GM15510 (cell line): ENCODE data around the gene BABAM2.

ENCODE experiments used
- POLR2A ChIP-seq: IDR thresholded peaks from 3 replicates; pipeline ENCODE4 v1.6.1; 2011; ENCODE audit warnings: borderline replicate concordance; ENCODE audit not compliant: insufficient read length; ENCODE audit errors: extremely low read depth

BABAM2 gene

DNA sequence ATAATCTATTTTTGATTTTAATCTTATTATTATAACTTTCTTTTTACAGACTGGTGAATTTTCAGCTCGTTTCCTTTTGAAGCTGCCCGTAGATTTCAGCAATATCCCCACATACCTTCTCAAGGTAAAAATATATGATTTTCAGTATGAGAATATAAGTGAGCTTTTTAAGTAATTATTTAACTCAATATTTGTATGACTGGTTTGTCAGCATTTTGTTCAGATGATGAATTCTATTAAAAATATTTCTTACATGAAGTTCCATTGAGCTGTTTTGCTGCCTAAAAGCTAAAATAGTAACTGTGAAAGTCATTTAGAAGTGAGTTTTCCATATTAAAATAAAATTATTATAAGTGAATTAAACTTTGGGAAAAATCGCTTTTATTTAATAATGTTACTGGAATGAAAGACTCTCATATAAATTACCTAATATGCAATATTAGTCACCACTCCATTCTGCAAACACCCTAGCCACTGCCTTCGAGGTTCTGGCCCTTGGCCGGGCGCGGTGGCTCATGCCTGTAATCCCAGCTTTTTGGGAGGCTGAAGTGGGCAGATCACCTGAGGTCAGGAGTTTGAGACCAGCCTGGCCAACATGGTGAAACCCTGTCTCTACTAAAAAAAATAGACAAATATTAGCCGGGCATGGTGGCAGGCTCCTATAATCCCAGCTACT, 155.3 kb downstream of the BABAM2 start:
- TF ChIP-seq POLR2A: no peak

DNA sequence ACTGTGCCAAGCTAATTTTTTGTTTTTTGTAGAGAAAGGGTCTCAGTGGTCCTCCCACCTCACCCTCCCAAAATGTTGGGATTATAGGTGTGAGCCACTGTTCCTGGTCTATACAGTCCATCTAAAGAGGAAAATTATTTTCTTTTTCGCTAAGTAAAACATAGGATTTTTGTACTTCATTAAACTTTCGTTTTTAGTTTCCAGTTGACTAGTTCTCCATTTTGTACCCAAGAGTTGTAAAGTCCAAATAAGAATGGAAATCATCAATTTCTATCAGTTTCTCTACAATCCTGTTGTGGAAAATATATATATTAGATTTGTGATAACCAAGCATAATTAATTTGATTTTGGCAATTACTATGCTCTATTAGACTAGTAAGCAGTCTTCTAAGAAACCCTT, 156.4 kb downstream of the BABAM2 start:
- no peak for TF ChIP-seq POLR2A

DNA sequence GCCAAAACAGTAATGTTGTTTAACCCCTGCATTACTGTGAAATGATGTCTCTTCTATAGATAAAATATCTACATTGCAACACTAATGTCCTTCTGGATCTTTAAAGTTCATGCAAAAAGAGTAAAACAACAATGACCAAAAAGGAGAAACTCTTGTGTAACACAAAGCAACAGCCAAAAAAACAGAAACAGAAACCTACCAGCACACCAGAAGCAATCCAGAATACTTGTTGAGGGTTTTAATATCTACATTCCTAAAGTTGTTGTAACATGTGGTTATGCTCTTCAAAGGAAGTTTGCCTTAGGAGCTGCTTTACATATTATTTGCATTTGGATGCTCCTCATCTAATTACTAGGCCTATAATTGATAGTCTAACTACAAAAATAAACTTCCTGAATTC, 157.2 kb downstream of the BABAM2 start:
- TF ChIP-seq POLR2A: no peak

DNA sequence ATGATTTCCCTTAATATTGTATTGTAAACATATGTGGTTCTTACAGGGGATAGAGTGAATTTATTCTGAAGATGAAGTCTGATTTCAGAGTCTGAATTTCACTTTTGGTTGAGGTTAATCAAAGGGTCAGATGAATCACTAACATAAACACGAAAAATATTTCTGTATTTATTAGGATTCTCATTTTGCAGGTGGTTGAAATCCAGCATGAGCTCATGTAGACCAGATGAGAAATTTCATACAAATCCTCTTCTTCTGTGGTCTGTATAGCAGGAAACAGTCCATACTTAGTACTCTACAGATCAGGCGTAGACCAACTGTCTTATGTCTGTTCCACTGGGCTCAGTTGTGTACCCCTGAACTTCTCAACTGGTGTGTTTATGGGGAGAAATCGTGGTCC, 157.8 kb downstream of the BABAM2 start:
- no peak for TF ChIP-seq POLR2A

DNA sequence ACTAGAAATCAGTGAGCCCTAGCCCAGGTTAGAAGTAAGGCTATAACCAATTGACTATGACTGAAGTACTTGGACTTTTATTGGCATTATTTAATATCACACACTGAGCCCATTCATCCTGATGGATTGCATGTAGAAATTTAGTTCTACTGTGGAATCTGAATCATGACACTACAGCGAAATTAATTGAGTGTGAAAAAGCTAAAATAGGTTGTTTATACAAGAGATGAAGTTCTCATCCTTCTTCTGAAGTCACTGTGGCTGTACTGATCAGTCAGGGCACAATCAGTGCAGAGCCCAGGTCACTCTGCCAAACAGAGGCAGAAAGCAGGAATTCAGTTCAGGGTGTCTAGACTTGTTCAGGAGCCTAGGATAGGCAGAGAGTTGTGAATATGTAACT, 158.9 kb downstream of the BABAM2 start:
- TF ChIP-seq POLR2A: no peak

DNA sequence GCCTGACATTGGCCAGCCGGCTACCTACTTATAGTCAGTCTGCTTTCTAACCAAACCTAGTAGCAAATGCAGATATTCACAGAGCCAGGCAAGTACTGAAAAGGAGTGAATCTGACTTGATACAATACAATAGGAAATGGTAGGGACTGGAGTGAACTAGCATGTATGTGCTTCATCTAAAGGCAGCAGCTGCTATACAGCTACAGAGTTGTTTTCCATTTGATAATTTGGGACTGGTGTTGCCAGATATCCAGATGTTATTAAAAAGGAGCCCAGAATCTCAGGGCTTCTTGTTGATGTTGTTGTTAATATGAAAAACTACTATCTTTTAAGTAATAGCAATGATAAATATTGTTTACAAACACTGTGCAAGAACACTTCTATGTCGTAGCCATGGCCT, 159.4 kb downstream of the BABAM2 start:
- TF ChIP-seq POLR2A: no peak

DNA sequence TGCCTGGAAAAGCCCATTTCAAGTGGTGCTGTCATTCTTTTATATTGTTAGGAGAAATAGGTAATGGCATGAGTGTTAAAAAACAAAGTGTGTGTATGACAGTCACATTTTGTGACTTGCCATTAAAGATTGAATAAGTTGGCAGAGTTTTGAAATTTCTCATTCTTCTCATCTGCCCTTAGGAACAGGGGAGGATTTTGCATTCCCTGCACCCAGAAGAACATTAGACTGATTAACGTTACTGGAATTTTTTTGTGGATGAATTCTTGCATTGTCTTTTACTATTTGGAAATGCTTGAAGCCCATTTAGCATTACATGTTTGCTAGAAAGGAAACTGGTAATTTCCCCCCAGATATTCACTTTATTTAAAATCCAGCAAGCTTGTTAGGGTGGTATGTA, 162.2 kb downstream of the BABAM2 start:
- TF ChIP-seq POLR2A: no peak

DNA sequence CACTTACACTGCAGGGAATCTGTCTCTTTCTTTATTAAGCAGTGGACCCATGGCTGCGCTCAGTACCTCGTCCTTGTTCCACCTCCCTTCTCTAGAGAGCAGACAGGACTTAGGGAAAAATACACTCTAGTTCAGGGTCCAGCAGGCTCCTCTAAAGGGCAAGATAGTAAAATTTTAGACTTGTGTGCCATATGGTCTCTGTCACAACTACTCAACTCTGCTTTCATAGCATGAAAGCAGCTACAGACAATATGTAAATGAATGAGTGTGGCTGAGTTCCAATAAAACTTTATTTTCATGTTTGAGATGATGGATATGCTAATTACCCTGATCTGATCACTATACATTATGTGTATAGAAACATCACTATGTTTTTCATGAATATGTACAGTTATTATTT, 163.1 kb downstream of the BABAM2 start:
- TF ChIP-seq POLR2A: no peak

DNA sequence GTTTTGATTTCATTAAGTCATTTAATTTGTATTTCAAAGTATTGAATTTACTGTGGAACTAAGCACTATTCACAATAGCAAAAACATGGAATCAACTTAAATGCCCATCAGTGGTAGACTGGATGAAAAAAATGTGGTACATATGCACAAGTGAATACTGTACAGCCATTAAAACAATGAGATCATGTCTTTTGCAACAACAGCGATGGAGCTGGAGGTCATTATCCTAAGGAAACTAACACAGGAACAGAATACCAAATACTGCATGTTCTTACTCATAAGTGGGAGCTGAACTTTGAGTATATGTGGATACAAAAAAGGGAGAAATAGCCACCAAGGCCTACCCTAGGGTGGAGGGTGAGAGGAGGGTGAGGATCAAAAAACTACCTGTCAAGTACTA, 164.4 kb downstream of the BABAM2 start:
- TF ChIP-seq POLR2A: no peak

DNA sequence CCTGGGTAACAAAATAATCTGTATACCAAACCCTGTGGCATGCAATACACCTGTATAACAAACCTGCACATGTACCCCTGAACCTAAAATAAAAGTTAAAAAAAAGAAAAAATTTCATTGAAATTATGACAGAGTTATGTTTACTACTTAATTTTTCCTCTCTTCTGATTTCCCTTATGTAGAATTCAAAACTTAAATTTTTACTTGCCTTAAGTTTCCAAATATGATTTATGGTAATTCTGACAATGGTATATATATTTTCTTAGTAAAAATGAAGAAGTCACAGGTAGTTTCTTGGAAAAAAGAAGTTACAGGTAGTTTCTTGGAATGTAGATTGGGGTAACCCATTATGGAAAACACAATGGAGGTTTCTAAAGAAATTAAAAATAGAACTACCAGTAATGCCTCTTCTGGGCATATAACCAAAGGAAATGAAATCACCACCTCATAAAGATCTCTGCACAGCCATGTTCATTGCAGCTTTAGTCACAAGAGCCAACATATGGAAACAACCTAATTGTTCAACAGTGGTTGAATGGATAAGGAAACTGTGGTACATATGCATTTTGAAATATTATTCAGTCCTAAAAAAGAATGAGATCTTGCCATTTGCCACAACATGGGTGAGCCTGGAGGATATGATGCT, 164.9 kb downstream of the BABAM2 start:
- TF ChIP-seq POLR2A: no peak

DNA sequence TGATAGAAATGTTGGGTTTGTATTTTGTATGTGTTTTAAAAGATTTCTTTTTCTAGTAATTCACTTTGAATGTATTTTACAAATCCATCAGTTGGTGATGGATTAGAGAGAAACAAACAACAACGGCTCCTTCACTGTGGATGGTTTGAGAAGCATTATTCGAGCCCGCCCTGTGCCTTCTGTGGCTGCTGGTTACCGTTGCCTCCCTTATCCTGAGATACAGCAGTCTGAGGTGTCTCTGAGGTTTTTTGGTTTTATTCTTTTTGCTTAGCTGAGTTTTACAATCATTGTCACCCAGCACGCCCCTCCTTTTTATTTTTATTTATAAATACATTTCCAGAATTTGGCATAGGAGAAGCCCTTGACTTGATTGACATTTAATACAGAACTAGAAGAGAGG, 168.3 kb downstream of the BABAM2 start:
- no peak for TF ChIP-seq POLR2A

DNA sequence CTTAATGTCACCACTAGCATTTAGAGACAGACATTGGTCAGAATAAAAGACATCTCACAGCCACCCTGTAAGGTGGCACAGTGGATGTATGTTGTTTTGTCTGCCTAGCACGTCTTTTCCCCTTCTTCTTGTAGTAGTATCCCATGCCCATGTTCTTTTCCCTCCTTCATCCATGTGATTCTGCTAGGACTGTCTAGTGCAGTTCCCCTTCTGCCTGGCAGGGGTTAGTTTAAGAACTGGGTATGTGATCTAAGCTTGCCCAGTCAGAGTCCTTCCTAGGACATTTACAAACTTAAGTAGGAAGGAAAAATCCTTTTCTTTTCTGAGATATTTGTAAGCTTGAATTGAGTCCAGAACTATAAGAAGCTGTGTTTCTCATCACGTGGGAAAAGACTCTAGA, 172.3 kb downstream of the BABAM2 start:
- no peak for TF ChIP-seq POLR2A

DNA sequence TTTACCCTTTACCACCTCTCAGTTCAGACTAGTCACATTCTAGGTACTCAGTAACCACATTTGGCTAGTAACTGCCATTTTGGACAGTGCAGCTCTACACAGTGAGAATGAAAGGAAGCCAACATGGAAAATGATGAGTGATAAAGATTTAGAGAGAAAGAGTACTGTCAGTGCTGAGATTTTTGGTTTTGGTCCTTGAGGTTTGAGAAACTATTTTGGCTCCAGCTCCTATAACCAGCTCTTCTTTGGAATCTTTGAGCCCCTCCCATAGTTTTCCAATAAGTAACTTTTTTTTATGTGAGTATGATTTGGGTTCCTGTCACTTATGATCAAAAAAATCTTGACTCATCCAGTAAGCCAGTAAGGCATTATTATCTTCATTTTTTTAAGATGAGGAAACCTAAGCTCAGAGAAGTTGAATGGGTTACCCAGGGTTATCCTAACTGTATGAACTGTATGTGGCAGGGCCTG, 173.0 kb downstream of the BABAM2 start:
- TF ChIP-seq POLR2A: no peak

DNA sequence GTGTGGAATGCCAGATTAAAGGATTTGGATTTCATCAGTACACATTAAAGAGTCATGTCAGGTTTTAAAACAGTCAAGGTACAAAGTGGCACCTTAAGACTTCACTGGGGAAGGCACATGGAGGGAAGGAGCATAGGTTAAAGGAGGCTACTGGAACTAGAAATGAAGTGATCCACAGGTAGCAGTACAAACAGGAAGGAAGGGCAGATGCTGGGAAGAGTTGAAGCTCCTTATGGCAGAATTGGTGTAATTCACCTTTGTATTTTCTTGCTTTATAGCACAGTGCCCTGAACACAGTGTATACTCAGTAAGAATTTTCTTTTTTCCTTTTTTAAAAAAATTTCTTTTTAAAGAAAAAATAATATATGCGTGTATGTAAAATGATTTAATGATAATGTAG, 177.1 kb downstream of the BABAM2 start:
- TF ChIP-seq POLR2A: no peak

DNA sequence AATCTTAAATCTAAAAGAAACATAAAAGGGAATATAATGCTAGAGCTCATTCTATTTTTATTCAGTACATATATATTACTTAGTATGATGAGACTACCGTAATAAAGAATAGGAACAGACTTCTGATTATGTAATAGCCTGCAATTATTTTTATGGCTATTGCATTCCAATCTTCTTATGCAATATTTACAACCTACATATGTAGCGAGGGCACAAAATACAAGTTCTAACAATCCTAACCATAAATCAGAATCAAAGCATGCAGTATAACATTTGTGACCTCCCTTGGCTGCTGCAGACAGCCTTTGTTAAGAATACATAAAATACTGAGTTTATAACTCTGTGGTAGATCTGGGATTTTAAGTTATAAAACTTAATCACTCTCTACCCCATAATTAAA, 177.6 kb downstream of the BABAM2 start:
- no peak for TF ChIP-seq POLR2A

DNA sequence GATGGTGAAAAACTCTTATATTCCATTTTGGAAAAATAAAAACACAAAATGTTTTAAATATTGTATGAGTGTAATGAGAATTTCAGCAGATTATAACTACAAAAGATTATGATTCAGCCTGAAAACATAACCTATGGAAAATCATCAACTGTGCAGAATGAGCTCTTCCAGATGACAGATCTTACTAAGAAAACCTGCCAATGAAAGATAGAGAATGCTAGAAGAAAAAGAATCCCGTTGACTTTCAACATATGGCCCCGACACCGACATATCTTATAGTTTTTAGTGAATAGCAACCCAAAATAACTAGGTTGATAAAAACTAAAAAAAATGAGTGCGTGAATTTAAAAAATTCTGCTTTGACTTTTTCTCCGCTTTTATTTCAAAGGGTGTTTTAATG, 178.0 kb downstream of the BABAM2 start:
- TF ChIP-seq POLR2A: no peak

DNA sequence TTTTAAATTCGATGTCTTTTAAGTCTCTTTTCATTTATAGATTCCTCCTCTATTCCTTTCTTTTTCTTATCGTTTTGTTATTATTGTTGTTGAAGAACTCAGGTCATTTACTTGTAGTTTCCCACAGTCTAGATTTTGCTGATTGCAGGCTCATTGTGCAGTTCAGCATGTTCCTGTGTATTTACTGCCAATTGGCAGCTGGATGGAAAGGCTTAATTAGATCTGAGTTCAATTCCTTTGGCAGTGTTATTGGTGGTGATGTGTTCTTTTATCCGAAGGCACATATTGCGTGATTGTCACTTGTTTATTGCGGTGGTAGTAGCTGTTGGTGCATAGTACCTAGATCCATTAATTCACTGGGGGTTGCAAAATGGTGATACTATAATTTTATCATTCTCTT, 180.7 kb downstream of the BABAM2 start:
- TF ChIP-seq POLR2A: no peak

DNA sequence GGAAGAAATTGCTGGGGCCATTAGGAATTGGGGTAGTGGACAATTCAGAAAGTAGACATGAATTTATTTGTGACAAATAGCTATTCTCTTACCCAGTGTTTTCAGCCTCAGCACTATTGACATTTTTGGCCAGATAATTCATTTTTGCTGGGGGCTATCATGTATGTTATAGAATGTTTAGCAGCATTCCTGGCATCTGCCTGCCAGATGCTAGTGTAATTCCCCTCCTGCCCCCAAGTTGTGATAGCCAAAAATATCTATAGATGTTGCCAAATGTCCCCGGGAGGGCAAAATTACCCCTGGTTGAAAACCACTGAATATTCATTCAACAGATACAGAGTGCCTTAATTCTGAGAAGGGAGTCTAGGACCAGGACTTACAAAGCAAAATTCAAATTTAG, 183.6 kb downstream of the BABAM2 start:
- no peak for TF ChIP-seq POLR2A

DNA sequence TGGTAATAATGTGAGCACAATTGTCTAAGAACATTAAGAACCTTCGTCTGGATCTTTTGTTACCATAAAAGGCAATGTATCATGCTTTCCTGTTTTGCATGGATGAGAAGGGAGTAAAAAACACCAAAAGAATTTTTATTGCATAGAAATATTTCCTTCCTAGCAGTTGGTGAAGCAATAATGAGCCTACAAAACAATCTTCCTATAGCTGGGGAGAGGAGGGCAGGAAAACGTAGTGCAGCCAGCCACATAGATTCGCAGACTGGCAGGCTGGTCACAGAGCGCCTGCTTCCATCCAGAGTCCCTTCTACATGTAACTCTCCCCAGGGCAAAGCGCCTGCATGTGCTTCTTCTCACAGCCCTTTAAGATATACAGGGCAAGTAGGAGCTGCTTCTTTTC, 190.4 kb downstream of the BABAM2 start:
- TF ChIP-seq POLR2A: no peak
